GM23338 (cell line): ENCODE results near the gene MED13. TPM values are rescaled to one million over a fixed set of nuclear protein-coding genes. Genes with fewer than 3 reads are reported as not detected.

Experiments used
- CREB1 ChIP-seq: fragments of 250-450 bp; sonication (Bioruptor Pico); IDR thresholded peaks from 2 replicates; pipeline ENCODE4 v1.5.0; 2020; ENCODE audit warnings: low read depth, mild to moderate bottlenecking, moderate library complexity
- EZH2 ChIP-seq: fragments of 200-600 bp; sonication (generic); IDR thresholded peaks from one replicate; pipeline ENCODE4 v1.8.0; 2017; ENCODE audit warnings: antibody characterized with exemption, mild to moderate bottlenecking, low read depth; ENCODE audit not compliant: unreplicated experiment
- EZH2phosphoT487 ChIP-seq: fragments of 200-600 bp; sonication (generic); IDR thresholded peaks from one replicate; pipeline ENCODE4 v1.8.1; 2018; ENCODE audit warnings: antibody characterized with exemption; ENCODE audit not compliant: unreplicated experiment
- JUNB ChIP-seq: IDR thresholded peaks from one replicate; pipeline ENCODE4 v1.6.1; 2016; ENCODE audit warnings: antibody characterized with exemption; ENCODE audit not compliant: unreplicated experiment
- NANOG ChIP-seq: IDR thresholded peaks from 2 replicates; pipeline ENCODE4 v1.6.1; 2016; ENCODE audit warnings: antibody characterized with exemption, borderline replicate concordance
- POLR2AphosphoS5 ChIP-seq: IDR thresholded peaks from 2 replicates; pipeline ENCODE4 v1.6.1; 2016; ENCODE audit warnings: antibody characterized with exemption, low read depth
- STAT1 ChIP-seq: IDR thresholded peaks from one replicate; pipeline ENCODE4 v1.6.1; 2016; ENCODE audit warnings: antibody characterized with exemption; ENCODE audit not compliant: unreplicated experiment
- polyA plus RNA-seq: library from polyadenylated mRNA; unstranded; fragments of >200 nt; fragmentation: Nextera tagmentation; extraction: Ambion mirVana; gene quantifications from 2 replicates; pipeline ENCODE4 v1.2.1, GENCODE V29; 2016
- total RNA-seq: library from RNA; depleted of rRNA; stranded (reverse); fragments of >200 nt; shearing (Covaris generic); gene quantifications from 2 replicates; pipeline ENCODE4 v1.2.3, GENCODE V29; 2014
- TF ChIP-seq, protein P1 (sequence below): fragments of 250-450 bp; sonication (Bioruptor Pico); IDR thresholded peaks from 2 replicates; pipeline ENCODE4 v1.5.0; 2020; ENCODE audit warnings: mild to moderate bottlenecking, moderate library complexity
- TF ChIP-seq, protein P2 (sequence below): IDR thresholded peaks from one replicate; pipeline ENCODE4 v1.6.1; 2018; ENCODE audit warnings: antibody characterized with exemption; ENCODE audit not compliant: unreplicated experiment
- TF ChIP-seq, protein P3 (sequence below): IDR thresholded peaks from 2 replicates; pipeline ENCODE4 v1.6.1; 2016; ENCODE audit warnings: antibody characterized with exemption
- TF ChIP-seq, protein P4 (sequence below), 2 experiments: fragments of 200-600 bp in 1 of 2; sonication (generic) in 1 of 2; conservative IDR thresholded peaks; 2 replicates each; pipeline versions ENCODE4 v1.5.1 to v1.6.1; 2016 to 2017; ENCODE audit warnings: antibody characterized with exemption in 2 of 2, low read depth in 2 of 2, mild to moderate bottlenecking in 2 of 2, moderate library complexity in 1 of 2

MED13 gene
- total and polyA plus RNA-seq, 2 experiments from 2014 or later = 13.0 to 45.8 TPM

DNA sequence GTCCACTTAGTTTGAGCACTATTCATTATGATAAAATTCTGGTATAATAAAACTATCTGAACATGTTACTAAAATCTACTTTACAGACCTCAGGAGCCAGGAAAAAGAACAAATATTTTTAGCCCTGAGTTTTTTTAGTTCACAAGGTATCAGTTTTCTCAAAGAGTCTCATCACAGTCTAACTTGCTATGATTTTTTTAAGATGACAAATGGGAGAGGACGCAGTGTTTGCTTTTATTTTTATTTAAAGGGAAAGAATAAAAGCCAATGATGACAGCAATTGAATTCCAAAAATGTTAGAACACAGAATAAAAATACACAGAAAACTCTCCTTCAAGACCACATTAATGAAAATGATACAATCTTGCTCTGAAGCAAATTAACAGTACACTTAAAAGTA is 7.4 kb downstream of the MED13 start (continued):
- TF ChIP-seq, protein P1, sequence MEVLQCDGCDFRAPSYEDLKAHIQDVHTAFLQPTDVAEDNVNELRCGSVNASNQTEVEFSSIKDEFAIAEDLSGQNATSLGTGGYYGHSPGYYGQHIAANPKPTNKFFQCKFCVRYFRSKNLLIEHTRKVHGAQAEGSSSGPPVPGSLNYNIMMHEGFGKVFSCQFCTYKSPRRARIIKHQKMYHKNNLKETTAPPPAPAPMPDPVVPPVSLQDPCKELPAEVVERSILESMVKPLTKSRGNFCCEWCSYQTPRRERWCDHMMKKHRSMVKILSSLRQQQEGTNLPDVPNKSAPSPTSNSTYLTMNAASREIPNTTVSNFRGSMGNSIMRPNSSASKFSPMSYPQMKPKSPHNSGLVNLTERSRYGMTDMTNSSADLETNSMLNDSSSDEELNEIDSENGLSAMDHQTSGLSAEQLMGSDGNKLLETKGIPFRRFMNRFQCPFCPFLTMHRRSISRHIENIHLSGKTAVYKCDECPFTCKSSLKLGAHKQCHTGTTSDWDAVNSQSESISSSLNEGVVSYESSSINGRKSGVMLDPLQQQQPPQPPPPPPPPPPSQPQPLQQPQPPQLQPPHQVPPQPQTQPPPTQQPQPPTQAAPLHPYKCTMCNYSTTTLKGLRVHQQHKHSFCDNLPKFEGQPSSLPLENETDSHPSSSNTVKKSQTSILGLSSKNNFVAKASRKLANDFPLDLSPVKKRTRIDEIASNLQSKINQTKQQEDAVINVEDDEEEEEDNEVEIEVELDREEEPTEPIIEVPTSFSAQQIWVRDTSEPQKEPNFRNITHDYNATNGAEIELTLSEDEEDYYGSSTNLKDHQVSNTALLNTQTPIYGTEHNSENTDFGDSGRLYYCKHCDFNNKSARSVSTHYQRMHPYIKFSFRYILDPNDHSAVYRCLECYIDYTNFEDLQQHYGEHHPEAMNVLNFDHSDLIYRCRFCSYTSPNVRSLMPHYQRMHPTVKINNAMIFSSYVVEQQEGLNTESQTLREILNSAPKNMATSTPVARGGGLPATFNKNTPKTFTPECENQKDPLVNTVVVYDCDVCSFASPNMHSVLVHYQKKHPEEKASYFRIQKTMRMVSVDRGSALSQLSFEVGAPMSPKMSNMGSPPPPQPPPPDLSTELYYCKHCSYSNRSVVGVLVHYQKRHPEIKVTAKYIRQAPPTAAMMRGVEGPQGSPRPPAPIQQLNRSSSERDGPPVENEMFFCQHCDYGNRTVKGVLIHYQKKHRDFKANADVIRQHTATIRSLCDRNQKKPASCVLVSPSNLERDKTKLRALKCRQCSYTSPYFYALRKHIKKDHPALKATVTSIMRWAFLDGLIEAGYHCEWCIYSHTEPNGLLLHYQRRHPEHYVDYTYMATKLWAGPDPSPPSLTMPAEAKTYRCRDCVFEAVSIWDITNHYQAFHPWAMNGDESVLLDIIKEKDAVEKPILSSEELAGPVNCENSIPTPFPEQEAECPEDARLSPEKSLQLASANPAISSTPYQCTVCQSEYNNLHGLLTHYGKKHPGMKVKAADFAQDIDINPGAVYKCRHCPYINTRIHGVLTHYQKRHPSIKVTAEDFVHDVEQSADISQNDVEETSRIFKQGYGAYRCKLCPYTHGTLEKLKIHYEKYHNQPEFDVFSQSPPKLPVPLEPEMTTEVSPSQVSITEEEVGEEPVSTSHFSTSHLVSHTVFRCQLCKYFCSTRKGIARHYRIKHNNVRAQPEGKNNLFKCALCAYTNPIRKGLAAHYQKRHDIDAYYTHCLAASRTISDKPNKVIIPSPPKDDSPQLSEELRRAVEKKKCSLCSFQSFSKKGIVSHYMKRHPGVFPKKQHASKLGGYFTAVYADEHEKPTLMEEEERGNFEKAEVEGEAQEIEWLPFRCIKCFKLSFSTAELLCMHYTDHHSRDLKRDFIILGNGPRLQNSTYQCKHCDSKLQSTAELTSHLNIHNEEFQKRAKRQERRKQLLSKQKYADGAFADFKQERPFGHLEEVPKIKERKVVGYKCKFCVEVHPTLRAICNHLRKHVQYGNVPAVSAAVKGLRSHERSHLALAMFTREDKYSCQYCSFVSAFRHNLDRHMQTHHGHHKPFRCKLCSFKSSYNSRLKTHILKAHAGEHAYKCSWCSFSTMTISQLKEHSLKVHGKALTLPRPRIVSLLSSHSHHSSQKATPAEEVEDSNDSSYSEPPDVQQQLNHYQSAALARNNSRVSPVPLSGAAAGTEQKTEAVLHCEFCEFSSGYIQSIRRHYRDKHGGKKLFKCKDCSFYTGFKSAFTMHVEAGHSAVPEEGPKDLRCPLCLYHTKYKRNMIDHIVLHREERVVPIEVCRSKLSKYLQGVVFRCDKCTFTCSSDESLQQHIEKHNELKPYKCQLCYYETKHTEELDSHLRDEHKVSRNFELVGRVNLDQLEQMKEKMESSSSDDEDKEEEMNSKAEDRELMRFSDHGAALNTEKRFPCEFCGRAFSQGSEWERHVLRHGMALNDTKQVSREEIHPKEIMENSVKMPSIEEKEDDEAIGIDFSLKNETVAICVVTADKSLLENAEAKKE = no peak
- TF ChIP-seq STAT1 (no peak), EZH2 (no peak), POLR2AphosphoS5 (no peak), CREB1 (CRISPR knock-in tag) (no peak), EZH2phosphoT487 (no peak), JUNB (no peak), NANOG (no peak)
- TF ChIP-seq, protein P2, sequence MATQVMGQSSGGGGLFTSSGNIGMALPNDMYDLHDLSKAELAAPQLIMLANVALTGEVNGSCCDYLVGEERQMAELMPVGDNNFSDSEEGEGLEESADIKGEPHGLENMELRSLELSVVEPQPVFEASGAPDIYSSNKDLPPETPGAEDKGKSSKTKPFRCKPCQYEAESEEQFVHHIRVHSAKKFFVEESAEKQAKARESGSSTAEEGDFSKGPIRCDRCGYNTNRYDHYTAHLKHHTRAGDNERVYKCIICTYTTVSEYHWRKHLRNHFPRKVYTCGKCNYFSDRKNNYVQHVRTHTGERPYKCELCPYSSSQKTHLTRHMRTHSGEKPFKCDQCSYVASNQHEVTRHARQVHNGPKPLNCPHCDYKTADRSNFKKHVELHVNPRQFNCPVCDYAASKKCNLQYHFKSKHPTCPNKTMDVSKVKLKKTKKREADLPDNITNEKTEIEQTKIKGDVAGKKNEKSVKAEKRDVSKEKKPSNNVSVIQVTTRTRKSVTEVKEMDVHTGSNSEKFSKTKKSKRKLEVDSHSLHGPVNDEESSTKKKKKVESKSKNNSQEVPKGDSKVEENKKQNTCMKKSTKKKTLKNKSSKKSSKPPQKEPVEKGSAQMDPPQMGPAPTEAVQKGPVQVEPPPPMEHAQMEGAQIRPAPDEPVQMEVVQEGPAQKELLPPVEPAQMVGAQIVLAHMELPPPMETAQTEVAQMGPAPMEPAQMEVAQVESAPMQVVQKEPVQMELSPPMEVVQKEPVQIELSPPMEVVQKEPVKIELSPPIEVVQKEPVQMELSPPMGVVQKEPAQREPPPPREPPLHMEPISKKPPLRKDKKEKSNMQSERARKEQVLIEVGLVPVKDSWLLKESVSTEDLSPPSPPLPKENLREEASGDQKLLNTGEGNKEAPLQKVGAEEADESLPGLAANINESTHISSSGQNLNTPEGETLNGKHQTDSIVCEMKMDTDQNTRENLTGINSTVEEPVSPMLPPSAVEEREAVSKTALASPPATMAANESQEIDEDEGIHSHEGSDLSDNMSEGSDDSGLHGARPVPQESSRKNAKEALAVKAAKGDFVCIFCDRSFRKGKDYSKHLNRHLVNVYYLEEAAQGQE = no peak
- TF ChIP-seq, protein P3, sequence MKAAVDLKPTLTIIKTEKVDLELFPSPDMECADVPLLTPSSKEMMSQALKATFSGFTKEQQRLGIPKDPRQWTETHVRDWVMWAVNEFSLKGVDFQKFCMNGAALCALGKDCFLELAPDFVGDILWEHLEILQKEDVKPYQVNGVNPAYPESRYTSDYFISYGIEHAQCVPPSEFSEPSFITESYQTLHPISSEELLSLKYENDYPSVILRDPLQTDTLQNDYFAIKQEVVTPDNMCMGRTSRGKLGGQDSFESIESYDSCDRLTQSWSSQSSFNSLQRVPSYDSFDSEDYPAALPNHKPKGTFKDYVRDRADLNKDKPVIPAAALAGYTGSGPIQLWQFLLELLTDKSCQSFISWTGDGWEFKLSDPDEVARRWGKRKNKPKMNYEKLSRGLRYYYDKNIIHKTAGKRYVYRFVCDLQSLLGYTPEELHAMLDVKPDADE = no peak
- TF ChIP-seq, protein P4, sequence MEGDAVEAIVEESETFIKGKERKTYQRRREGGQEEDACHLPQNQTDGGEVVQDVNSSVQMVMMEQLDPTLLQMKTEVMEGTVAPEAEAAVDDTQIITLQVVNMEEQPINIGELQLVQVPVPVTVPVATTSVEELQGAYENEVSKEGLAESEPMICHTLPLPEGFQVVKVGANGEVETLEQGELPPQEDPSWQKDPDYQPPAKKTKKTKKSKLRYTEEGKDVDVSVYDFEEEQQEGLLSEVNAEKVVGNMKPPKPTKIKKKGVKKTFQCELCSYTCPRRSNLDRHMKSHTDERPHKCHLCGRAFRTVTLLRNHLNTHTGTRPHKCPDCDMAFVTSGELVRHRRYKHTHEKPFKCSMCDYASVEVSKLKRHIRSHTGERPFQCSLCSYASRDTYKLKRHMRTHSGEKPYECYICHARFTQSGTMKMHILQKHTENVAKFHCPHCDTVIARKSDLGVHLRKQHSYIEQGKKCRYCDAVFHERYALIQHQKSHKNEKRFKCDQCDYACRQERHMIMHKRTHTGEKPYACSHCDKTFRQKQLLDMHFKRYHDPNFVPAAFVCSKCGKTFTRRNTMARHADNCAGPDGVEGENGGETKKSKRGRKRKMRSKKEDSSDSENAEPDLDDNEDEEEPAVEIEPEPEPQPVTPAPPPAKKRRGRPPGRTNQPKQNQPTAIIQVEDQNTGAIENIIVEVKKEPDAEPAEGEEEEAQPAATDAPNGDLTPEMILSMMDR (conservative IDR thresholded peaks at IDR 0.05; ENCODE audit: low read depth in 2 of 2) = no peak
